ENCODE results near the gene NRAP.
A peak's percentile ranks its signal among the peaks of the same experiment; 100 is the strongest.

DNA sequence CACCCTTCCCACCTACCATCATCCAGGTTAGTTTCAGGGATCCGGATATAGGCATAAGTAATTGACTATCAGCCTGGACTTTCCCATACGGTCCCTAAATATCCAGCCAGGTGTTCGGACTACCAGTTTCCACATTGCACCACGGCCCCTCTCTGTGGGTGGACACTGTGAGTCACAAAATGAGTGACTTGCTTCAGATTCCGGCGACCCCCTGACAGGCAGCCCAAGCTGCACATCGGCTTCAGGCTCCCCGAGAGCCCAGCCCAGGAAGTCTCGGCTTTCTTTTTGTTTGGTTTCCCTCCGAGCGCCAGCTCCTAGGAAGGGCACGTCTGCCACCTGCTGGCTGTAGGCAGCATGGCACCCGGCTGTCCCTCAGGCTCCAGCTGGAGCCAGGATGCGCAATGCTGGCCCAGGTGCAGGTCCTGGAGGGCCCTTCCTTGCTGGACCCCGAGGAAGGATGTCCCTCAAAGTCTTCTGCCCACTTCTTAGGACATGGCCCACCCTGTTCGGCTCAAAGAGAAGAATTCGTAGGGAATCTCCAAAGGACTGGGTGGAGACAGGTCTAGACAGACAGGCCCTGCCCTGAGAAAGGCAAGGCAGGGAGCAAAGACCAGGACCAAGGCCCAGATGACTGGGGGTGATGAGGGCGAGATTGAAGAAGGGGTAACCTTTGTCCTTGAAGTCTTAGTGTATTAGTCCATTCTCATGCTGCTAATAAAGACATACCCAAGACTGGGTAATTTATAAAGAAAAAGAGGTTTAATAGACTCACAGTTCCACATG is 100.3 kb downstream of the NRAP start:
- TF ChIP-seq, protein P1, sequence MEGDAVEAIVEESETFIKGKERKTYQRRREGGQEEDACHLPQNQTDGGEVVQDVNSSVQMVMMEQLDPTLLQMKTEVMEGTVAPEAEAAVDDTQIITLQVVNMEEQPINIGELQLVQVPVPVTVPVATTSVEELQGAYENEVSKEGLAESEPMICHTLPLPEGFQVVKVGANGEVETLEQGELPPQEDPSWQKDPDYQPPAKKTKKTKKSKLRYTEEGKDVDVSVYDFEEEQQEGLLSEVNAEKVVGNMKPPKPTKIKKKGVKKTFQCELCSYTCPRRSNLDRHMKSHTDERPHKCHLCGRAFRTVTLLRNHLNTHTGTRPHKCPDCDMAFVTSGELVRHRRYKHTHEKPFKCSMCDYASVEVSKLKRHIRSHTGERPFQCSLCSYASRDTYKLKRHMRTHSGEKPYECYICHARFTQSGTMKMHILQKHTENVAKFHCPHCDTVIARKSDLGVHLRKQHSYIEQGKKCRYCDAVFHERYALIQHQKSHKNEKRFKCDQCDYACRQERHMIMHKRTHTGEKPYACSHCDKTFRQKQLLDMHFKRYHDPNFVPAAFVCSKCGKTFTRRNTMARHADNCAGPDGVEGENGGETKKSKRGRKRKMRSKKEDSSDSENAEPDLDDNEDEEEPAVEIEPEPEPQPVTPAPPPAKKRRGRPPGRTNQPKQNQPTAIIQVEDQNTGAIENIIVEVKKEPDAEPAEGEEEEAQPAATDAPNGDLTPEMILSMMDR (IDR thresholded peaks at IDR 0.05; ENCODE audit: low read length), result peak; percentile 88
- no peak for TF ChIP-seq EZH2 (IDR thresholded peaks at IDR 0.05; ENCODE audit: borderline replicate concordance, low read length)
